ENCODE results near the gene WLS. TPM values are rescaled to one million over a fixed set of nuclear protein-coding genes. Genes with fewer than 3 reads are reported as not detected.

Gene WLS
- total RNA-seq, 1 donor from 2014 or later: 29.9 TPM

- TF ChIP-seq CTCF (IDR thresholded peaks at IDR 0.05): no peak
- Histone ChIP-seq H3K27me3 (no peaks in the 10 kb centered on the region), H3K9me3 (peaks cover 0 to 4% of the 10 kb centered on the region in 2 donors), H3K27ac (no peak overlapping the region), H3K4me3 (no peak overlapping the region), H3K4me1 (no peaks in the 10 kb centered on the region), H3K36me3 (no peaks in the 10 kb centered on the region)
- no peak for DNase-seq (ENCODE audit: low spot score in 2 of 2)
- intact Hi-C loops (cut with DNase I): no loop called here
These were observed 148.6 kb downstream of the WLS start for GRCh38 chr1:68083686-68084085.

GRCh38 chr1:68081775-68082283 lies 150.5 kb downstream of the WLS start:
- H3K9me3 ChIP-seq: no peaks in the 10 kb centered on the region
- H3K27ac ChIP-seq: no peak overlapping the region
- intact Hi-C loops (cut with DNase I): no loop called here
- TF ChIP-seq CTCF (IDR thresholded peaks at IDR 0.05): no peak
- H3K4me3 ChIP-seq: no peak overlapping the region
- no peaks in the 10 kb centered on the region for H3K36me3 ChIP-seq
- H3K4me1 ChIP-seq: no peaks in the 10 kb centered on the region
- H3K27me3 ChIP-seq: no peaks in the 10 kb centered on the region
- no peak for DNase-seq (ENCODE audit: low spot score in 2 of 2)

GRCh38 chr1:68078647-68079046 lies 153.7 kb downstream of the WLS start:
- Histone ChIP-seq H3K36me3 (no peaks in the 10 kb centered on the region), H3K4me3 (no peak overlapping the region), H3K27ac (no peak overlapping the region), H3K9me3 (no peaks in the 10 kb centered on the region), H3K4me1 (no peaks in the 10 kb centered on the region), H3K27me3 (no peaks in the 10 kb centered on the region)
- intact Hi-C loops (cut with DNase I): no loop called here
- no peak for DNase-seq (ENCODE audit: low spot score in 2 of 2)
- no peak for TF ChIP-seq CTCF (IDR thresholded peaks at IDR 0.05)

Other genes starting within 250 kb of the WLS start
- 3.4 TPM for gene DIRAS3, start 181.9 kb downstream of the WLS start, total RNA-seq
- gene RPE65, start 217.4 kb upstream of the WLS start, total RNA-seq: not detected